ENCODE measurements around the gene SHLD2.

SHLD2 gene

GRCh38 chr10:87064651-87065050 is 30.4 kb upstream of the SHLD2 start:
- no peak for DNase-seq
- H3K79me1 ChIP-seq (ENCODE audit: low read length), result no peaks in the 10 kb centered on the region
- no peaks in the 10 kb centered on the region for H3K4me1 ChIP-seq (ENCODE audit: control insufficient read depth in 1 of 2, insufficient read depth in 2 of 2, low read length in 2 of 2)
- H3K18ac ChIP-seq (ENCODE audit: low read length), result no peak overlapping the region
- no peak overlapping the region for H2AK5ac ChIP-seq (ENCODE audit: low read length)
- peaks cover 13 to 14% of the 10 kb centered on the region in 2 experiments for H3K36me3 ChIP-seq (ENCODE audit: control insufficient read depth in 1 of 2, insufficient read depth in 2 of 2, low read length in 2 of 2)
- no peak overlapping the region for H3K4me3 ChIP-seq (ENCODE audit: low read depth, low read length)
- H3K14ac ChIP-seq (ENCODE audit: low read length), result no peak overlapping the region
- H3K4ac ChIP-seq (ENCODE audit: low read depth, low read length), result no peak overlapping the region
- H3K4me2 ChIP-seq (ENCODE audit: low read length), result no peak overlapping the region
- H3K27ac ChIP-seq (ENCODE audit: low read depth, low read length), result no peak overlapping the region
- no peak overlapping the region for H2BK12ac ChIP-seq (ENCODE audit: low read length)
- no peak overlapping the region for H2AFZ ChIP-seq (ENCODE audit: insufficient read depth, low read length, poor library complexity)
- no CpG with 5 or more reads among the region's 5 CpGs for WGBS (ENCODE audit: extremely low coverage, insufficient coverage, insufficient read length)
- H3K27me3 ChIP-seq (ENCODE audit: insufficient read depth, low read length), result no peaks in the 10 kb centered on the region
- no peak overlapping the region for H2BK120ac ChIP-seq (ENCODE audit: insufficient read depth, low read length, poor library complexity)
- no peak overlapping the region for H2BK5ac ChIP-seq (ENCODE audit: low read depth, low read length, poor library complexity)
- no peak overlapping the region for H4K91ac ChIP-seq (ENCODE audit: low read depth, low read length)
- H3K23ac ChIP-seq (ENCODE audit: low read length), result no peak overlapping the region
- no peak overlapping the region for H3K9ac ChIP-seq (ENCODE audit: low read length)
- no peak overlapping the region for H4K8ac ChIP-seq (ENCODE audit: low read depth, low read length)
- no peak overlapping the region for H4K12ac ChIP-seq (ENCODE audit: low read depth, low read length)
- no peaks in the 10 kb centered on the region for H3K9me3 ChIP-seq (ENCODE audit: insufficient read depth, low read depth, low read length)
- no peaks in the 10 kb centered on the region for H3K79me2 ChIP-seq (ENCODE audit: control insufficient read depth, insufficient read depth, low read length, poor library complexity)

DNA sequence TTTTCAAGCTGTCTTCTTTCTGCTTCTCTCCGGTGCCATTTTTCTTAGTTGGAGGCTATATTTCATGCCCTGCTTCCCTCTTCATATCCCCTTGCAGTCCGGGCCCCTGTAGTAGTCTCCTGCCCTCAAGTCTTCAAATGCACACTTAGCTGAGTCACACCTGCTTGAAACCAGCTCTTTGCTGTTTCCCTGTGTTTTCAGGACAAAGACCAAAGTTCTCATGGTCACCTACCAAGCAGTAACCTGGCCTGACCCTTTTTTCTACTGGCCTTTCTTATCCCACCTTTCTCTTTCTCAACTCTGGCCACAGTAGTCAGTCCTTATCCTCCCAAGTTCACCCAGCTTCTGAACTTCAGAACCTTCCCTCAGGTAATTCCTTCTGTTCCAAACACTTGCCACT is 28.8 kb upstream of the SHLD2 start:
- Histone ChIP-seq H2BK5ac (ENCODE audit: low read depth, low read length, poor library complexity) (no peak overlapping the region), H3K27me3 (ENCODE audit: insufficient read depth, low read length) (no peaks in the 10 kb centered on the region), H3K4ac (ENCODE audit: low read depth, low read length) (no peak overlapping the region), H3K4me1 (ENCODE audit: control insufficient read depth in 1 of 2, insufficient read depth in 2 of 2, low read length in 2 of 2) (no peaks in the 10 kb centered on the region), H3K9ac (ENCODE audit: low read length) (no peak overlapping the region), H3K36me3 (ENCODE audit: control insufficient read depth in 1 of 2, insufficient read depth in 2 of 2, low read length in 2 of 2) (peaks cover 12 to 15% of the 10 kb centered on the region in 2 experiments), H3K9me3 (ENCODE audit: insufficient read depth, low read depth, low read length) (no peaks in the 10 kb centered on the region), H4K12ac (ENCODE audit: low read depth, low read length) (no peak overlapping the region), H2AK5ac (ENCODE audit: low read length) (no peak overlapping the region), H3K4me2 (ENCODE audit: low read length) (no peak overlapping the region), H4K8ac (ENCODE audit: low read depth, low read length) (no peak overlapping the region), H3K14ac (ENCODE audit: low read length) (no peak overlapping the region), H3K18ac (ENCODE audit: low read length) (no peak overlapping the region), H3K27ac (ENCODE audit: low read depth, low read length) (no peak overlapping the region), H3K79me1 (ENCODE audit: low read length) (no peaks in the 10 kb centered on the region), H2BK12ac (ENCODE audit: low read length) (no peak overlapping the region), H4K91ac (ENCODE audit: low read depth, low read length) (no peak overlapping the region), H2AFZ (ENCODE audit: insufficient read depth, low read length, poor library complexity) (no peak overlapping the region), H3K23ac (ENCODE audit: low read length) (no peak overlapping the region), H2BK120ac (ENCODE audit: insufficient read depth, low read length, poor library complexity) (no peak overlapping the region), H3K79me2 (ENCODE audit: control insufficient read depth, insufficient read depth, low read length, poor library complexity) (no peaks in the 10 kb centered on the region), H3K4me3 (ENCODE audit: low read depth, low read length) (no peak overlapping the region)
- WGBS (ENCODE audit: extremely low coverage, insufficient coverage, insufficient read length), result no CpG with 5 or more reads among the region's 2 CpGs
- DNase-seq, result no peak

GRCh38 chr10:87066865-87067264 is 28.1 kb upstream of the SHLD2 start:
- no peak overlapping the region for H4K8ac ChIP-seq (ENCODE audit: low read depth, low read length)
- H3K4me1 ChIP-seq (ENCODE audit: control insufficient read depth in 1 of 2, insufficient read depth in 2 of 2, low read length in 2 of 2), result no peaks in the 10 kb centered on the region
- DNase-seq, result no peak
- no peak overlapping the region for H2AFZ ChIP-seq (ENCODE audit: insufficient read depth, low read length, poor library complexity)
- no peak overlapping the region for H2BK5ac ChIP-seq (ENCODE audit: low read depth, low read length, poor library complexity)
- H3K9me3 ChIP-seq (ENCODE audit: insufficient read depth, low read depth, low read length), result no peaks in the 10 kb centered on the region
- H3K36me3 ChIP-seq (ENCODE audit: control insufficient read depth in 1 of 2, insufficient read depth in 2 of 2, low read length in 2 of 2), result peaks cover 10 to 15% of the 10 kb centered on the region in 2 experiments
- H3K27me3 ChIP-seq (ENCODE audit: insufficient read depth, low read length), result no peaks in the 10 kb centered on the region
- H3K79me2 ChIP-seq (ENCODE audit: control insufficient read depth, insufficient read depth, low read length, poor library complexity), result no peaks in the 10 kb centered on the region
- no peak overlapping the region for H4K12ac ChIP-seq (ENCODE audit: low read depth, low read length)
- H3K23ac ChIP-seq (ENCODE audit: low read length), result no peak overlapping the region
- H4K91ac ChIP-seq (ENCODE audit: low read depth, low read length), result no peak overlapping the region
- no peak overlapping the region for H3K14ac ChIP-seq (ENCODE audit: low read length)
- H2BK120ac ChIP-seq (ENCODE audit: insufficient read depth, low read length, poor library complexity), result no peak overlapping the region
- H3K18ac ChIP-seq (ENCODE audit: low read length), result no peak overlapping the region
- H3K9ac ChIP-seq (ENCODE audit: low read length), result no peak overlapping the region
- no peak overlapping the region for H3K27ac ChIP-seq (ENCODE audit: low read depth, low read length)
- no peak overlapping the region for H2BK12ac ChIP-seq (ENCODE audit: low read length)
- whole genome bisulfite sequencing (ENCODE audit: extremely low coverage, insufficient coverage, insufficient read length), result no CpG with 5 or more reads among the region's 1 CpG
- no peak overlapping the region for H2AK5ac ChIP-seq (ENCODE audit: low read length)
- H3K4ac ChIP-seq (ENCODE audit: low read depth, low read length), result no peak overlapping the region
- H3K4me2 ChIP-seq (ENCODE audit: low read length), result no peak overlapping the region
- H3K4me3 ChIP-seq (ENCODE audit: low read depth, low read length), result no peak overlapping the region
- H3K79me1 ChIP-seq (ENCODE audit: low read length), result no peaks in the 10 kb centered on the region

DNA sequence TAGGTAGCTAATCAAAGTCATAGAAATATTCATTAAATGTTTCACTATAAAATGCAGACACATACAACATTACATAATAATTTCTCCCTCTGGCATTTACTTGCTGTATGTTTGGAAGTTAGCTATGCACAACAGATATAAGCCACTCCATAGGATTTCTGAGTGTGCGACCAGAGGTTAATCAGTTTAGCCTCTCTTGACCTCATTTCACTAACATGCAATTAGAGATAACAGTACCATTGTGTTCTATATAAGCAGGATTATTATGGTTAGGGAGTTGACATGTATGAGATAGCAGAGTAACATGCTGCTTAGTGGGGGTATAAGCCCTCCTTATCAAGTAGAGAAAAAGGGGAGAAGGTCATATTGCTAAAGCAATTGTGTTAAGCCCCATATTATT is 26.7 kb upstream of the SHLD2 start:
- H3K79me2 ChIP-seq (ENCODE audit: control insufficient read depth, insufficient read depth, low read length, poor library complexity), result no peaks in the 10 kb centered on the region
- H3K4me1 ChIP-seq (ENCODE audit: control insufficient read depth in 1 of 2, insufficient read depth in 2 of 2, low read length in 2 of 2), result no peaks in the 10 kb centered on the region
- H3K14ac ChIP-seq (ENCODE audit: low read length), result no peak overlapping the region
- H3K27me3 ChIP-seq (ENCODE audit: insufficient read depth, low read length), result no peaks in the 10 kb centered on the region
- no peak overlapping the region for H3K23ac ChIP-seq (ENCODE audit: low read length)
- H4K91ac ChIP-seq (ENCODE audit: low read depth, low read length), result no peak overlapping the region
- no peak overlapping the region for H3K18ac ChIP-seq (ENCODE audit: low read length)
- H2AFZ ChIP-seq (ENCODE audit: insufficient read depth, low read length, poor library complexity), result no peak overlapping the region
- DNase-seq, result no peak
- H4K12ac ChIP-seq (ENCODE audit: low read depth, low read length), result no peak overlapping the region
- H4K8ac ChIP-seq (ENCODE audit: low read depth, low read length), result no peak overlapping the region
- H2AK5ac ChIP-seq (ENCODE audit: low read length), result no peak overlapping the region
- H3K4ac ChIP-seq (ENCODE audit: low read depth, low read length), result no peak overlapping the region
- H3K36me3 ChIP-seq (ENCODE audit: control insufficient read depth in 1 of 2, insufficient read depth in 2 of 2, low read length in 2 of 2), result peaks cover 15% of the 10 kb centered on the region in 2 experiments
- no peaks in the 10 kb centered on the region for H3K79me1 ChIP-seq (ENCODE audit: low read length)
- H2BK5ac ChIP-seq (ENCODE audit: low read depth, low read length, poor library complexity), result no peak overlapping the region
- H3K27ac ChIP-seq (ENCODE audit: low read depth, low read length), result no peak overlapping the region
- H3K9me3 ChIP-seq (ENCODE audit: insufficient read depth, low read depth, low read length), result no peaks in the 10 kb centered on the region
- H3K9ac ChIP-seq (ENCODE audit: low read length), result no peak overlapping the region
- no peak overlapping the region for H3K4me2 ChIP-seq (ENCODE audit: low read length)
- H3K4me3 ChIP-seq (ENCODE audit: low read depth, low read length), result no peak overlapping the region
- H2BK12ac ChIP-seq (ENCODE audit: low read length), result no peak overlapping the region
- WGBS (ENCODE audit: extremely low coverage, insufficient coverage, insufficient read length), result no CpG with 5 or more reads among the region's 1 CpG
- H2BK120ac ChIP-seq (ENCODE audit: insufficient read depth, low read length, poor library complexity), result no peak overlapping the region
